Right lobe of liver (tissue), 4 donors: Measurements from ENCODE around the gene MORC4.

Source experiments
- POLR2A ChIP-seq: fragments of 450-650 bp; IDR thresholded peaks from one replicate; pipeline ENCODE4 v1.6.1; 2017; ENCODE audit warnings: antibody characterized with exemption, mild to moderate bottlenecking
- TF ChIP-seq, protein P1 (sequence below), 4 donors: fragments of 200-600 bp in 3 of 4; fragments of 450-650 bp in 1 of 4; IDR thresholded peaks; one replicate each; pipeline versions ENCODE4 v1.5.1 to v1.8.0; 2016 to 2022; ENCODE audit warnings: antibody characterized with exemption in 4 of 4, mild to moderate bottlenecking in 2 of 4
- donor health status: DM: no; HTN: no; CAD: no.
- donor health status: DM: no; HTN: no; CAD: no.
- donor health status: DM: no; HTN: yes; CAD: no.

DNA sequence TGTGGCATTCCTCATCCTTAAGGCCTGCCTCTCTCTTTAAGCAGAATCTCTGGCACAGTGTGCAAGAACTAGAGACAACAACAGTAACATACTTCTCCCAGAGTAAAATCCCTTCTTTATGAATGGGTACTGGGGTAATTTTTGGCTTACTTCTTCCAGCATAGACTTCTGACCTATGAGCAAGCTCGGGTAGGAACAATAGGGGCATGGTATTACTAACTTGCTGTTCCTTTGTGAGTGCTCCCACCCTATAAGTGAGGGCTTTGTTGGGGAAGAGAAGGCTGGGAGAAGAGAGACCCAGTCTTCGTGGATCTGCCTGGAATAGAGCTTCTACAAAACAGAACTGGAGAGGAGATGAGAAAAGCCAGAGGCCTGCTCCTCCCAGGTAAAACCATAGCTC is 49.6 kb downstream of the MORC4 start:
- TF ChIP-seq, protein P1, sequence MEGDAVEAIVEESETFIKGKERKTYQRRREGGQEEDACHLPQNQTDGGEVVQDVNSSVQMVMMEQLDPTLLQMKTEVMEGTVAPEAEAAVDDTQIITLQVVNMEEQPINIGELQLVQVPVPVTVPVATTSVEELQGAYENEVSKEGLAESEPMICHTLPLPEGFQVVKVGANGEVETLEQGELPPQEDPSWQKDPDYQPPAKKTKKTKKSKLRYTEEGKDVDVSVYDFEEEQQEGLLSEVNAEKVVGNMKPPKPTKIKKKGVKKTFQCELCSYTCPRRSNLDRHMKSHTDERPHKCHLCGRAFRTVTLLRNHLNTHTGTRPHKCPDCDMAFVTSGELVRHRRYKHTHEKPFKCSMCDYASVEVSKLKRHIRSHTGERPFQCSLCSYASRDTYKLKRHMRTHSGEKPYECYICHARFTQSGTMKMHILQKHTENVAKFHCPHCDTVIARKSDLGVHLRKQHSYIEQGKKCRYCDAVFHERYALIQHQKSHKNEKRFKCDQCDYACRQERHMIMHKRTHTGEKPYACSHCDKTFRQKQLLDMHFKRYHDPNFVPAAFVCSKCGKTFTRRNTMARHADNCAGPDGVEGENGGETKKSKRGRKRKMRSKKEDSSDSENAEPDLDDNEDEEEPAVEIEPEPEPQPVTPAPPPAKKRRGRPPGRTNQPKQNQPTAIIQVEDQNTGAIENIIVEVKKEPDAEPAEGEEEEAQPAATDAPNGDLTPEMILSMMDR (IDR thresholded peaks at IDR 0.05): no peak
- no peak for TF ChIP-seq POLR2A
